GM19240 (cell line): Measurements from ENCODE around the gene CGN.

Experiments used
- DNase-seq: peaks from one replicate; pipeline ENCODE4 v3.0.0; 2011; ENCODE audit warnings: low spot score; ENCODE audit not compliant: insufficient read length

CGN gene, protein sequence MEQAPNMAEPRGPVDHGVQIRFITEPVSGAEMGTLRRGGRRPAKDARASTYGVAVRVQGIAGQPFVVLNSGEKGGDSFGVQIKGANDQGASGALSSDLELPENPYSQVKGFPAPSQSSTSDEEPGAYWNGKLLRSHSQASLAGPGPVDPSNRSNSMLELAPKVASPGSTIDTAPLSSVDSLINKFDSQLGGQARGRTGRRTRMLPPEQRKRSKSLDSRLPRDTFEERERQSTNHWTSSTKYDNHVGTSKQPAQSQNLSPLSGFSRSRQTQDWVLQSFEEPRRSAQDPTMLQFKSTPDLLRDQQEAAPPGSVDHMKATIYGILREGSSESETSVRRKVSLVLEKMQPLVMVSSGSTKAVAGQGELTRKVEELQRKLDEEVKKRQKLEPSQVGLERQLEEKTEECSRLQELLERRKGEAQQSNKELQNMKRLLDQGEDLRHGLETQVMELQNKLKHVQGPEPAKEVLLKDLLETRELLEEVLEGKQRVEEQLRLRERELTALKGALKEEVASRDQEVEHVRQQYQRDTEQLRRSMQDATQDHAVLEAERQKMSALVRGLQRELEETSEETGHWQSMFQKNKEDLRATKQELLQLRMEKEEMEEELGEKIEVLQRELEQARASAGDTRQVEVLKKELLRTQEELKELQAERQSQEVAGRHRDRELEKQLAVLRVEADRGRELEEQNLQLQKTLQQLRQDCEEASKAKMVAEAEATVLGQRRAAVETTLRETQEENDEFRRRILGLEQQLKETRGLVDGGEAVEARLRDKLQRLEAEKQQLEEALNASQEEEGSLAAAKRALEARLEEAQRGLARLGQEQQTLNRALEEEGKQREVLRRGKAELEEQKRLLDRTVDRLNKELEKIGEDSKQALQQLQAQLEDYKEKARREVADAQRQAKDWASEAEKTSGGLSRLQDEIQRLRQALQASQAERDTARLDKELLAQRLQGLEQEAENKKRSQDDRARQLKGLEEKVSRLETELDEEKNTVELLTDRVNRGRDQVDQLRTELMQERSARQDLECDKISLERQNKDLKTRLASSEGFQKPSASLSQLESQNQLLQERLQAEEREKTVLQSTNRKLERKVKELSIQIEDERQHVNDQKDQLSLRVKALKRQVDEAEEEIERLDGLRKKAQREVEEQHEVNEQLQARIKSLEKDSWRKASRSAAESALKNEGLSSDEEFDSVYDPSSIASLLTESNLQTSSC

GRCh38 chr1:151510957-151511635 is at the start of gene CGN:
TSS of gene CGN (plus strand) at chr1:151511387. CDS start at chr1:151518520, 7,133 bp downstream.
- DNase-seq, result peak; percentile 59

- DNase-seq, result no peak
Observed at GRCh38 chr1:151461694-151462093, 49.5 kb upstream of the CGN start.

DNA sequence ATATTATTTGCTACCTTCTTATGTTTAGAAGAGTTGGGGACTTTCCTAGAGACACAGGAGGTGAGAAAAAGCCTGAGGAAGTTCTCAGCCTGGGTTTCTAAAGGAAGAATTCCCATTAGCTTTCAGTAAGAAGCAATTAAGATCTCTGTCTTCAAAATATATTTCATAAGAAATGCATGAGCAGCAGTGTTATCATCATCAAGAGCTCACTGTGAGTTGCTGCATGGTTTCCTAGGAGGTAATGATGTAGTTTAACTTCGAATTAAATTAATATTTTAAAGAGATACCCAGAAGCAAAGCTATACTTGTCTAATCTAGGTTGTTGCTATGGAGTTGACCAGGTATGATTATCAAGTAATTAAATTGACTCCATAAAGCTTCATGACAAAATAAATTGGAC is 46.2 kb upstream of the CGN start:
- DNase-seq, result no peak

DNA sequence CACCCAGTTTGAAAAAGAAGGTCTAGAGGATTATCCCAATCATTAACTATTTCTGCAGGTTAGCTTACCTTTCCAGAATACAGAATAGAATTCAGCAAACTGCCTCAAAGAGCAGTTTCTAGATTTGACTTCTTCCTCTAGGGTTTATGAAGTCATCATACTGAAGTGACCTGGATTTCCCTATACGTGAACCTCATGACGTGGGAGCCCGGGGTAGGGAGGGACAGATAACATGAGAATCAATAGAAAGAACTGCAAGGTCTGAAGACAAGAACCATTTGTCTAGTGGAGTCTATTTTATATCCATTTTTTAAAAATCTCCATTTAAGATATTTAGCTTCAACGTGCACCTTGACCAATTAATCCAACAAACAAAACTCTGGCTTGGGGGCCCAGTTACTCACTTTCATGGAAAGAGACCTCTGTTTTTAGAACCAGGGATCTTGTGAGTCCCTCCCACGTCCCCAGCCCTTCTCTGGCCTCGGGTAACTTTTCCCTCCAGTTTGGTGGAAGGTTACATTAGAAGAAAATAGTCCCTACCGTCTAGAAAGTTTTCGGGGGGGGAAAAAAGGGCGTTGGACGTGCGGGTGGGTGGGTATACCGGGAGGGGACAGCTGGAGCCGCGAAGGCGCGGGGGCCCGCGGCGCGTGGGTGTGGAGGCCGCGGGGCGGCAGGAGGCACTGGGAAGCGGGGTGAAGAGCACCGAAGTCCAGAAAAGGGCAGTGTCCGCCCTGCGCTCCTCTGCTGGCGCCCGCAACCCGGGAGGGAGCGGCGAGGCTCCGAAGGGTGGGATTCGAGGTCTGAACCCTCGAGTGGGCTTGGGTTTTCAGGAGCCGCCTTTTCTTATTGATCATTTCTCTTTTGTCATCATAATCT is 38.1 kb upstream of the CGN start:
- DNase-seq, result no peak

- no peak for DNase-seq
Observed at GRCh38 chr1:151474745-151475144, 36.4 kb upstream of the CGN start.

- DNase-seq, result peak; percentile 64
Observed at GRCh38 chr1:151475175-151475574, 36.0 kb upstream of the CGN start.

DNA sequence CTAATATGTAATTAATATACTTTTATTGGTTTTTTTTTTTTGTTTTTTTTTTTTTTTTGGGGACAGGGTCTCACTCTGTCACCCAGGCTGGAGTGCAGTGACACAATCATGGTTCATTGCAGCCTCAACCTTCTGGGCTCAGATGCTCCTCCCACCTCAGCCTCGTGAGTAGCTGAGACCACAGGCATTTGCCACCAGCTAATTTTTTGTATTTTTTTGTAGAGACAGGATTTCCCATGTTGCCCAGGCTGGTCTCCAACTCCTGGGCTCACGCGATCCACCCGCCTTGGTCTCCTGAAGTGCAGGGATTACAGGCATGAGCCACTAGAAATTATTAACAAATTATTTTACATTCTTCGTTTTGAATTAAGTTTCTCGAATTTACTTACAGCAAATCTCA is 35.1 kb upstream of the CGN start:
- no peak for DNase-seq

- DNase-seq, result no peak
Observed at GRCh38 chr1:151477066-151477465, 34.1 kb upstream of the CGN start.

DNA sequence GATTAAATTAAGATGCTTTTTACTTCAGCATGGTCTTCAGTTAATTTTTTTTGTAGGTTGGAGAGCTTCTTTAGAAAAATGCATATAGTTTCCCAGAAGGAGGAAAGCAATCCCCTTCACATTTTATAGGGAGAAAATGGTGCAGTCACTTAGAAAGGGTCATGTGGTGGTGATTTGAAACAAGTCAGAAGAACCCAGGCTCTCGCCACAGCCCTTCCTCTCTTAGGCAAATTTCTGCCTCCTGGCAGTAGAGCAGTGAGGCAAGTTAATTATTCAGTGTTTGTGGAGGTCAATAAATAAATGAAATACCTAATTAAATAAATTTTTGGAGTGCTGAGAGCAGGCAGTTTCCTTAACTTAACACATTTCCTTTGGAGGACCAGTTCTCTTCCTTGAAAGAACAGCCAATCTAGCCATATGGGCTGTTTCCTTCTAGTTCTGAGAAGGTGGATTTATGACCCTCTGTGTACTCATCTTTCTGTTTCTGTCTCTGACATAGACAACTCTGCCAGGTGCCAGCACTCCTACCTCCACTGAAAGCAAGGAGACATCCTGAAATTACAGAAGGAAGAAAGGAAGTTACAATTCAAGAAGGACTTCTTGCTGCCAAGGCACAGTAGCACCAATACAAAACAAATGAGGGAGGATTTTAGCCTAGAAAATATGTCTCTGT is 32.9 kb upstream of the CGN start:
- DNase-seq, result peak; percentile 16

DNA sequence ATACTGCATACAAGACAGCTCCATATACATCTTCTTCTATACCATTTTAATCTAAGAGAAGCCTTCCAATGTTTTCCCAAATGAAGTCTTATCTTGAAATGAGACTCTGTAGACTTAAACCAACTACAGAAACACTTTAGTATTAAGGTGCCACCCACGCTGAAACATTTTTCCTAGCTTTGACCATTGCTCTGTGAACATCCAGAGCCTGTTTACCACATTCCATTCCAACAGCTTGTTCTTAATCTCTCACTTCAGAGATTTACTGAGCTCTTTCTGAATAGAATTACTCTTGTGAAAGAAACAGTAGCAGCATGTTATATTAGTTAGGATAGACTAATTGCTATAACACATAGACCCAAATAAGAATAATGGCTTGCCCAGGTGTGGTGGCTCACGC is 32.3 kb upstream of the CGN start:
- DNase-seq, result no peak

DNA sequence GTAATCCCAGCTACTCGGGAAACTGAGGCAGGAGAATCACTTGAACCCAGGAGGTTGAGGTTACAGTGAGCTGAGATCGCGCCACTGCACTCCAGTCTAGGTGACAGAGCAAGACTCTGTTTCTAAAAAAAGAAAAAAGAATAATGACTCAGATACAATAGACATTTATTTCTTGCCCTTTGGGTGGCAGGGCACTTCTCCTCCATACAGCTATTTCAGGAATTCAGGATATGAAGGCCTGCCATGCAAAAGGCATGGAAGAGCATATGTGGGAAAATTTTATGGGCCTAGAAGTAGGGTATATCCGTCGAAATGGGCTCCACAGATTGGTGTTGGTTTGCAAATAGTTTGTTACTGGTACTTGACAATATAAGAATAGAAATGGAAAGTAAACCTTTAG is 31.7 kb upstream of the CGN start:
- no peak for DNase-seq

- DNase-seq, result no peak
Observed at GRCh38 chr1:151482017-151482416, 29.2 kb upstream of the CGN start.

DNA sequence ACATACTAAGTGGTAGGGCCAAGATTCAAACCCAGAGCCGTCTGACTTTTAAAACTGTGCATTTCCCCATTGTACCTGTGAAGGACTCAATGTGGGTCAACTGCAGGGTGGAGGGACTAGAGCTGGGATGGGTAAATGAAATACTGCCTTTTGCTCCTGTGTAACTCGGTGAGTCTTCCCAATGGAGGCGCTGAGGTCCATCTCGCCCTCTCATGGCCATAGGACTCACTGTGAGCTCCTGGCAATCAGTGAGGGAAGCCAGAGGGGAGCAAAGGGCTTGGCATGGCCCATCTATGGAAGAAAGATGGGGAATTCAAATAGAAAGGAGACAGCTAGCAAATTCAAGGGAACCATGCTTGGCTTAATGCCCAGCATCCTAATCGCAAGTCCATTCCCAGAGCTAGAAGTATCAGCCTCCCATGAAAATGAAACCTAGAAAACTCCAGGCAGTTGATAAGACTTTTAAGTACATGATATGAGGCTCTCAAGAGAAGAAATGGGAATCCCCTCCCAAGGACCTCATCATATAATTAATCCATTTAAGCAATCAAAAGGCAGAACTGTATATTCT is 25.4 kb upstream of the CGN start:
- no peak for DNase-seq

GRCh38 chr1:151486557-151486956 is 24.6 kb upstream of the CGN start:
- no peak for DNase-seq

DNA sequence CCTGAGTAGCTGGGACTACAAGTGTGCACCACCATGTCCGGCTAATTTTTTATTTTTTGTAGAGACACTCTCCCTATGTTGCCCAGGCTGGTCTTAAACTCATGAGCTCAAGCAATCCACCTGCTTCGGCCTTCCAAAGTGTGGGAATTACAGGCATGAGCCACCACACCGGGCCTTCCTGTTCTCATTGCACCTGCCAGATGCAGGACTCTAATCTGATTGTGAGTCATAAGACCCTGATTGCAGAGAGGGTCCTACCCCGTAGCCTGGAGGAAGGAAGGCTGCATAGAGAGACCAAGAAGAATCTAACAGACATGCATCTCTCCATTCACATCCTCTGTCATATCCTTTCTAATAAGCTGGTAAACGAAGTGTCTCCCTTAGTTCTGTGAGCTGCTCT is 19.5 kb upstream of the CGN start:
- DNase-seq, result no peak

GRCh38 chr1:151492120-151492519 is 19.1 kb upstream of the CGN start:
- DNase-seq, result no peak

- no peak for DNase-seq
Observed at GRCh38 chr1:151493042-151493441, 18.1 kb upstream of the CGN start.

GRCh38 chr1:151494741-151495281 is 16.4 kb upstream of the CGN start:
- no peak for DNase-seq

DNA sequence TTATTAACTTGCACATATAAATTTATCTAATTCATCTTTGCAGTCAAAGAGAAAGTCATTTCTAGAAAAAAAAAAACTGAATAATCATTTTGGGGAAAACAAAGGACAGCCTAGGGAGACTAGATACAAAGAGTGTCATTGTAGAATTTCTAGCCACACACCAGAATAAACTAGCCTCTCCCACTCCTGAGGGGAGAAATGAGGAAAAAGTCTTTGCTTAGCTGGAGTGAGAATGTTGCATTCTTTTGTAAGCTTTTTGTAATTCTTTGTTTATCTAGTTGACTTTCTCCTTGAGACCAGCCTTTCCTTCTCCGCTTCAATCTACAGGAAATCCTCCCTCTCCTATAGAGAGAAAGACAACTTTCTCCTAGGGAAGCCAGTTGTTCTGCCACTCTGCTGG is 15.9 kb upstream of the CGN start:
- no peak for DNase-seq
